ENCODE data around the gene TNFRSF19. TPM values are rescaled to one million over a fixed set of nuclear protein-coding genes. Genes with fewer than 3 reads are reported as not detected.

Gene TNFRSF19
- total RNA-seq, 1 experiment from 2014 or later = 0.06 TPM

DNA sequence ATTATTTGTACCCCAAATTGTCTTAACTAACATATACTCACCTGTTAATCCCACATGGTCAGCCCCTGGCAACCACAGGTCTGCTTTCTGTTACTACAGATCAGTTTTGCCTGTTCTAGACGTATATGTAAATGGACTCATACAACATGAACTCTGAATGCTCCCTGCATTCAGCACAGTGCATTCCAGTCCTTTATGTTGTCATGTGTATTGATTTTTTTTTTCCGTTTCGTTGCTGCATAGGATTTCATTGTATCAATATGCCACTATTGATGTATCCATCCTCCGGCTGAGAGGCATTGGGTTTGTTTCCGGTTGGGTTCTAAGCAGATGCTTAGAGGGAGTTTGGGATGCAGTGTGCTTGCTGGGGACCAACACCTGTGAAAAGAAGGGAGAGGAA is 36.1 kb upstream of the TNFRSF19 start:
- Histone ChIP-seq H3K27me3 (replicated peaks; ENCODE audit: insufficient read depth, low read depth, low read length, poor library complexity) (no peaks in the 10 kb centered on the region), H3K36me3 (ENCODE audit: insufficient read depth, low read length, poor library complexity, severe bottlenecking) (no peaks in the 10 kb centered on the region), H3K27ac (ENCODE audit: low read depth, low read length, poor library complexity, severe bottlenecking) (no peak overlapping the region), H3K4me3 (ENCODE audit: low read depth, low read length, poor library complexity, severe bottlenecking) (no peak overlapping the region), H3K9me3 (ENCODE audit: low read depth, low read length, poor library complexity, severe bottlenecking) (no peaks in the 10 kb centered on the region), H3K4me1 (ENCODE audit: insufficient read depth, low read length, poor library complexity, severe bottlenecking) (no peaks in the 10 kb centered on the region)
- intact Hi-C loops (cut with micrococcal nuclease; ENCODE audit: unreplicated experiment) = no loop called here
- CTCF ChIA-PET = no interaction called here
- POLR2A ChIA-PET (ENCODE audit: low non-redundant PET) = no interaction called here
- no peak for DNase-seq (ENCODE audit: low spot score)
- no TSS peak for BruUV-seq (replicated peaks)
- TF ChIP-seq, protein P1, sequence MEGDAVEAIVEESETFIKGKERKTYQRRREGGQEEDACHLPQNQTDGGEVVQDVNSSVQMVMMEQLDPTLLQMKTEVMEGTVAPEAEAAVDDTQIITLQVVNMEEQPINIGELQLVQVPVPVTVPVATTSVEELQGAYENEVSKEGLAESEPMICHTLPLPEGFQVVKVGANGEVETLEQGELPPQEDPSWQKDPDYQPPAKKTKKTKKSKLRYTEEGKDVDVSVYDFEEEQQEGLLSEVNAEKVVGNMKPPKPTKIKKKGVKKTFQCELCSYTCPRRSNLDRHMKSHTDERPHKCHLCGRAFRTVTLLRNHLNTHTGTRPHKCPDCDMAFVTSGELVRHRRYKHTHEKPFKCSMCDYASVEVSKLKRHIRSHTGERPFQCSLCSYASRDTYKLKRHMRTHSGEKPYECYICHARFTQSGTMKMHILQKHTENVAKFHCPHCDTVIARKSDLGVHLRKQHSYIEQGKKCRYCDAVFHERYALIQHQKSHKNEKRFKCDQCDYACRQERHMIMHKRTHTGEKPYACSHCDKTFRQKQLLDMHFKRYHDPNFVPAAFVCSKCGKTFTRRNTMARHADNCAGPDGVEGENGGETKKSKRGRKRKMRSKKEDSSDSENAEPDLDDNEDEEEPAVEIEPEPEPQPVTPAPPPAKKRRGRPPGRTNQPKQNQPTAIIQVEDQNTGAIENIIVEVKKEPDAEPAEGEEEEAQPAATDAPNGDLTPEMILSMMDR (conservative IDR thresholded peaks at IDR 0.05; ENCODE audit: low read depth, low read length) = no peak
- TF ChIP-seq EZH2 (IDR thresholded peaks at IDR 0.05; ENCODE audit: borderline replicate concordance, low read depth, low read length, poor library complexity, severe bottlenecking) = no peak

DNA sequence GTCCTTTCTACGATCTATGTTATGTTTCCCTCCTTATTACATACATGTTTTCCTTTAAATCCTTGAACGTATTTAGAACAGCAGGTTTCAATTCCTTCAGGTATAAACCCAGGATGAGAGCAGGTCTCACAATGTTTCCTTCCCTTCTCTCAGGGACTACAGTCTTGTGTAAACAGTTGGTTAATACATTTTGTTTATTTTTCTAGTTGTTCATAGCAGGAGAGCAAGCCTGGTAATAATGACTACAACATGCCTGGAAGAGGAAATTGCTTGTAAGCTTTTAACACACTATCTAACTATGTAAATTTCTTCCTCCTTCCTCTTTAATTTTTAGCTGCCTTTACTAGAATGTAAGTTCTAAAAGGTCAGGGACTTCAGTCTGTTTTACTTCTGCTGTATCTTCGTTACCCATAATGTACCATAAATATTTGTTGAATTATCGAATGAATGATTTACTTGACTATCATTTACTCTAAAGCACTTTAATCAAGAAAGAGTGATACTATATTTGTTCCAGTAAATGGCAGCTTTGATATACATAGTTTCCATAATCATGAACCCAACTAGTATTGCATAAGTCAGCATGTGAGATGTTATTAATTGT is 28.9 kb upstream of the TNFRSF19 start:
- Histone ChIP-seq H3K9me3 (ENCODE audit: low read depth, low read length, poor library complexity, severe bottlenecking) (no peaks in the 10 kb centered on the region), H3K27me3 (replicated peaks; ENCODE audit: insufficient read depth, low read depth, low read length, poor library complexity) (peaks cover 24% of the 10 kb centered on the region), H3K4me3 (ENCODE audit: low read depth, low read length, poor library complexity, severe bottlenecking) (no peak overlapping the region), H3K4me1 (ENCODE audit: insufficient read depth, low read length, poor library complexity, severe bottlenecking) (no peaks in the 10 kb centered on the region), H3K36me3 (ENCODE audit: insufficient read depth, low read length, poor library complexity, severe bottlenecking) (no peaks in the 10 kb centered on the region), H3K27ac (ENCODE audit: low read depth, low read length, poor library complexity, severe bottlenecking) (no peak overlapping the region)
- ChIA-PET CTCF (no interaction called here), POLR2A (ENCODE audit: low non-redundant PET) (no interaction called here)
- no peak for DNase-seq (ENCODE audit: low spot score)
- intact Hi-C loops (cut with micrococcal nuclease; ENCODE audit: unreplicated experiment) = no loop called here
- no TSS peak for BruUV-seq (replicated peaks)
- TF ChIP-seq, protein P1 (conservative IDR thresholded peaks at IDR 0.05; ENCODE audit: low read depth, low read length) = no peak
- TF ChIP-seq EZH2 (IDR thresholded peaks at IDR 0.05; ENCODE audit: borderline replicate concordance, low read depth, low read length, poor library complexity, severe bottlenecking) = no peak

DNA sequence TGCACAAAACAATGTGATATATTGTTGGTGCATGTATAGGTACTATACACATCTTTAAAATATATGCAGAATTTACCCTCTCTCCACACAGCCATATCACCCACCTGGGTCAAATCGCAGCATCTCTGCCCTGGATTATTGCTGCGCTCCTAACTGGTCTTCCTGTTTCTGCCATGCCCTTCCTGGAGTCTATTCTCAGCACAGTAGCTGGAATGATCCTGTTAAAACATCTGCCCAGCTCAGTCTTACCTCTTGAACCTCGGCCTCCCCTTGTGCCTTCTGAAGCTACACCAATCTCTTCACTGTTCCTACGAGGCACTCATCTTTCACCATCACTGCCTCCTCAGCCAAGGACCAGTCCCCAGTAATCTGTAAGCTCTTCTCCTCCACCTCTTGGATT is 25.5 kb upstream of the TNFRSF19 start:
- TF ChIP-seq, protein P1 (conservative IDR thresholded peaks at IDR 0.05; ENCODE audit: low read depth, low read length) = no peak
- TF ChIP-seq EZH2 (IDR thresholded peaks at IDR 0.05; ENCODE audit: borderline replicate concordance, low read depth, low read length, poor library complexity, severe bottlenecking) = no peak
- intact Hi-C loops (cut with micrococcal nuclease; ENCODE audit: unreplicated experiment) = no loop called here
- POLR2A ChIA-PET (ENCODE audit: low non-redundant PET) = no interaction called here
- BruUV-seq (replicated peaks) = no TSS peak
- Histone ChIP-seq H3K4me1 (ENCODE audit: insufficient read depth, low read length, poor library complexity, severe bottlenecking) (no peaks in the 10 kb centered on the region), H3K27ac (ENCODE audit: low read depth, low read length, poor library complexity, severe bottlenecking) (no peak overlapping the region), H3K36me3 (ENCODE audit: insufficient read depth, low read length, poor library complexity, severe bottlenecking) (no peaks in the 10 kb centered on the region), H3K27me3 (replicated peaks; ENCODE audit: insufficient read depth, low read depth, low read length, poor library complexity) (peaks cover 55% of the 10 kb centered on the region), H3K4me3 (ENCODE audit: low read depth, low read length, poor library complexity, severe bottlenecking) (no peak overlapping the region), H3K9me3 (ENCODE audit: low read depth, low read length, poor library complexity, severe bottlenecking) (no peaks in the 10 kb centered on the region)
- DNase-seq (ENCODE audit: low spot score) = no peak
- CTCF ChIA-PET = no interaction called here
